Esophagus squamous epithelium (tissue), 4 donors: ENCODE data around the gene FBXL7.

Source experiments
- POLR2A ChIP-seq, 4 donors: fragments of 450-650 bp; IDR thresholded peaks; one replicate each; pipeline ENCODE4 v1.6.1; 2017; ENCODE audit warnings: antibody characterized with exemption in 4 of 4, mild to moderate bottlenecking in 4 of 4, moderate library complexity in 3 of 4
- TF ChIP-seq, protein P1 (sequence below), 6 experiments: fragments of 450-650 bp in 4 of 6; fragments of 200-600 bp in 2 of 6; sonication (generic) in 2 of 6; IDR thresholded peaks; one replicate each; pipeline ENCODE4 v1.5.1; 2016 to 2019; ENCODE audit warnings: antibody characterized with exemption in 6 of 6, mild to moderate bottlenecking in 4 of 6, moderate library complexity in 4 of 6

- TF ChIP-seq, protein P1, sequence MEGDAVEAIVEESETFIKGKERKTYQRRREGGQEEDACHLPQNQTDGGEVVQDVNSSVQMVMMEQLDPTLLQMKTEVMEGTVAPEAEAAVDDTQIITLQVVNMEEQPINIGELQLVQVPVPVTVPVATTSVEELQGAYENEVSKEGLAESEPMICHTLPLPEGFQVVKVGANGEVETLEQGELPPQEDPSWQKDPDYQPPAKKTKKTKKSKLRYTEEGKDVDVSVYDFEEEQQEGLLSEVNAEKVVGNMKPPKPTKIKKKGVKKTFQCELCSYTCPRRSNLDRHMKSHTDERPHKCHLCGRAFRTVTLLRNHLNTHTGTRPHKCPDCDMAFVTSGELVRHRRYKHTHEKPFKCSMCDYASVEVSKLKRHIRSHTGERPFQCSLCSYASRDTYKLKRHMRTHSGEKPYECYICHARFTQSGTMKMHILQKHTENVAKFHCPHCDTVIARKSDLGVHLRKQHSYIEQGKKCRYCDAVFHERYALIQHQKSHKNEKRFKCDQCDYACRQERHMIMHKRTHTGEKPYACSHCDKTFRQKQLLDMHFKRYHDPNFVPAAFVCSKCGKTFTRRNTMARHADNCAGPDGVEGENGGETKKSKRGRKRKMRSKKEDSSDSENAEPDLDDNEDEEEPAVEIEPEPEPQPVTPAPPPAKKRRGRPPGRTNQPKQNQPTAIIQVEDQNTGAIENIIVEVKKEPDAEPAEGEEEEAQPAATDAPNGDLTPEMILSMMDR (IDR thresholded peaks at IDR 0.05) = no peak
- TF ChIP-seq POLR2A (IDR thresholded peaks at IDR 0.05) = no peak
Measured at GRCh38 chr5:15977851-15978250, 477.9 kb downstream of the FBXL7 start.
